A673 (cell line): Measurements from ENCODE around the gene ZNF775.

Experiments
- CTCF ChIP-seq: fragments of 300-800, 200-600 bp; sonication (generic); conservative IDR thresholded peaks from 2 replicates; pipeline ENCODE4 v1.5.1; 2017; ENCODE audit warnings: low read depth, mild to moderate bottlenecking, antibody characterized with exemption, low read length, moderate library complexity, mixed read lengths
- EZH2 ChIP-seq: fragments of 200-600 bp; sonication (generic); IDR thresholded peaks from 2 replicates; pipeline ENCODE4 v1.6.1; 2017; ENCODE audit warnings: borderline replicate concordance, low read depth, mild to moderate bottlenecking, mixed read lengths, antibody characterized with exemption, low read length; ENCODE audit not compliant: poor library complexity, severe bottlenecking

- TF ChIP-seq CTCF (no peak), EZH2 (no peak)
Measured at GRCh38 chr7:150381096-150381495, 2.0 kb downstream of the ZNF775 start.
